C4-2B (cell line): ENCODE results near the gene PRPSAP2.
A peak's percentile ranks its signal among the peaks of the same experiment; 100 is the strongest.
"Not testable (repeated sequence)": the region's sequence is repeated elsewhere in the genome, so short reads cannot be mapped to it uniquely, and the experiment has no call there.

ENCODE experiments used
- H3K27ac ChIP-seq: fragments of 450-650 bp; 2 replicates; pipeline ENCODE4 v1.5.1; 2017
- CTCF ChIP-seq: fragments of 450-650 bp; conservative IDR thresholded peaks from 2 replicates; pipeline ENCODE4 v1.5.1; 2017; ENCODE audit warnings: mild to moderate bottlenecking
- ZFX ChIP-seq: fragments of 450-650 bp; IDR thresholded peaks from 2 replicates; pipeline ENCODE4 v1.6.1; 2017

The PRPSAP2 gene

GRCh38 chr17:18857864-18858566 lies at the start of gene PRPSAP2:
Gene PRPSAP2 (plus strand): TSS chr17:18858131. CDS start chr17:18865834, 7,703 bp downstream.
- no peak for TF ChIP-seq ZFX
- TF ChIP-seq CTCF = no peak
- H3K27ac ChIP-seq = peak within 1 kb of the TSS; percentile 90

GRCh38 chr17:18815924-18816323 lies 42.0 kb upstream of the PRPSAP2 start:
- H3K27ac ChIP-seq = not testable (repeated sequence)

GRCh38 chr17:18816489-18817371 lies 41.2 kb upstream of the PRPSAP2 start:
- H3K27ac ChIP-seq = not testable (repeated sequence)
- peak; percentile 76 for TF ChIP-seq CTCF

GRCh38 chr17:18821430-18821829 lies 36.5 kb upstream of the PRPSAP2 start:
- H3K27ac ChIP-seq = not testable (repeated sequence)

- H3K27ac ChIP-seq = not testable (repeated sequence)
Measured at GRCh38 chr17:18827613-18828012, 30.3 kb upstream of the PRPSAP2 start.

- H3K27ac ChIP-seq = no peak overlapping the region
- TF ChIP-seq CTCF = no peak
- TF ChIP-seq ZFX = no peak
Measured at GRCh38 chr17:18848501-18848900, 9.4 kb upstream of the PRPSAP2 start.

- H3K27ac ChIP-seq = no peak overlapping the region; the same call in 1 of the 2 replicates
- TF ChIP-seq ZFX (no peak), CTCF (no peak)
Measured at GRCh38 chr17:18850679-18851078, 7.3 kb upstream of the PRPSAP2 start.

GRCh38 chr17:18851201-18851600 lies 6.7 kb upstream of the PRPSAP2 start:
- TF ChIP-seq CTCF (no peak), ZFX (no peak)
- no peak overlapping the region for H3K27ac ChIP-seq

- no peak for TF ChIP-seq ZFX
- H3K27ac ChIP-seq = no peak overlapping the region; the same call in 1 of the 2 replicates
Measured at GRCh38 chr17:18854956-18855355, 3.0 kb upstream of the PRPSAP2 start.
